Measurements from ENCODE around the gene BHLHA9. TPM values are rescaled to one million over a fixed set of nuclear protein-coding genes. Genes with fewer than 3 reads are reported as not detected.

Gene BHLHA9
- total and polyA plus RNA-seq, 2 of the 8 experiments (the other 6 are each of a cell fraction or from before 2014, with no cell fraction given), result 0.29 to 0.34 TPM

GRCh38 chr17:1313270-1314005 lies 43.2 kb downstream of the BHLHA9 start (continued):
- TF ChIP-seq CHD7 (IDR thresholded peaks at IDR 0.05; ENCODE audit: insufficient replicate concordance, low read length), result no peak
